Ishikawa (cell line): Measurements from ENCODE around the gene NIP7.

Experiments
- CEBPB ChIP-seq: IDR thresholded peaks from 2 replicates; pipeline ENCODE4 v1.6.1; 2012
- CREB1 ChIP-seq: IDR thresholded peaks from 2 replicates; pipeline ENCODE4 v1.6.1; 2012; ENCODE audit warnings: low read depth
- EGR1 ChIP-seq: IDR thresholded peaks from 2 replicates; pipeline ENCODE4 v1.6.1; 2012
- EP300 ChIP-seq: IDR thresholded peaks from 2 replicates; pipeline ENCODE4 v1.6.1; 2012; ENCODE audit warnings: borderline replicate concordance
- FOXM1 ChIP-seq: IDR thresholded peaks from 2 replicates; pipeline ENCODE4 v1.6.1; 2012; ENCODE audit warnings: low read depth, borderline replicate concordance
- NFIC ChIP-seq: IDR thresholded peaks from 2 replicates; pipeline ENCODE4 v1.6.1; 2012
- RAD21 ChIP-seq: IDR thresholded peaks from 2 replicates; pipeline ENCODE4 v1.6.1; 2012; ENCODE audit warnings: low read depth
- TAF1 ChIP-seq: IDR thresholded peaks from 2 replicates; pipeline ENCODE4 v1.6.1; 2012; ENCODE audit warnings: low read depth, mild to moderate bottlenecking
- TCF12 ChIP-seq: IDR thresholded peaks from 2 replicates; pipeline ENCODE4 v1.6.1; 2012; ENCODE audit warnings: low read depth
- TEAD4 ChIP-seq: IDR thresholded peaks from 2 replicates; pipeline ENCODE4 v1.6.1; 2012
- YY1 ChIP-seq: IDR thresholded peaks from 2 replicates; pipeline ENCODE4 v1.6.1; 2012; ENCODE audit warnings: low read depth
- ZBTB7A ChIP-seq: IDR thresholded peaks from 2 replicates; pipeline ENCODE4 v1.6.1; 2012; ENCODE audit warnings: low read depth
- TF ChIP-seq, protein P1 (sequence below): IDR thresholded peaks from 2 replicates; pipeline ENCODE4 v1.6.1; 2012; ENCODE audit warnings: low read depth, mild to moderate bottlenecking
- TF ChIP-seq, protein P2 (sequence below): IDR thresholded peaks from 2 replicates; pipeline ENCODE4 v1.6.1; 2012
- TF ChIP-seq, protein P3 (sequence below): IDR thresholded peaks from 2 replicates; pipeline ENCODE4 v1.6.1; 2012

NIP7 gene

DNA sequence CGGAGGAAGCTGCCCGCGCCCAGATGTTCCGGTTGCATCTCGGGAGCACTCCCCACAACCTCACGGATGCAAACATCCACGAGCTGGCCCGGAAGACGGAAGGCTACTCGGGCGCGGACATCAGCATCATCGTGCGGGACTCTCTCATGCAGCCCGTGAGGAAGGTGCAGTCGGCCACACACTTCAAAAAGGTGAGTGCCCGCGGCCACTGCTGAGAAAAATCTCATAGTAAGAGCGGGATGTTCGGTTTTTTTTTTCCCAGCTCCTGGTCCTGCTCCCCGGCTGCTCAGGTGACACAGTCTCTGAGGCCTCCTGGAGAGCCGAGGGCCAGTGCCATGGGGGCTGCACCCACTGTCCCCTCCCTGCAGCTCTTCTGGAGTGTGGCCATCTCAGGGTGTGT is 18.5 kb upstream of the NIP7 start:
- TF ChIP-seq TCF12 (no peak), RAD21 (no peak), TEAD4 (no peak), CEBPB (no peak), EGR1 (no peak), ZBTB7A (no peak), EP300 (no peak), NFIC (no peak)
- TF ChIP-seq, protein P1, sequence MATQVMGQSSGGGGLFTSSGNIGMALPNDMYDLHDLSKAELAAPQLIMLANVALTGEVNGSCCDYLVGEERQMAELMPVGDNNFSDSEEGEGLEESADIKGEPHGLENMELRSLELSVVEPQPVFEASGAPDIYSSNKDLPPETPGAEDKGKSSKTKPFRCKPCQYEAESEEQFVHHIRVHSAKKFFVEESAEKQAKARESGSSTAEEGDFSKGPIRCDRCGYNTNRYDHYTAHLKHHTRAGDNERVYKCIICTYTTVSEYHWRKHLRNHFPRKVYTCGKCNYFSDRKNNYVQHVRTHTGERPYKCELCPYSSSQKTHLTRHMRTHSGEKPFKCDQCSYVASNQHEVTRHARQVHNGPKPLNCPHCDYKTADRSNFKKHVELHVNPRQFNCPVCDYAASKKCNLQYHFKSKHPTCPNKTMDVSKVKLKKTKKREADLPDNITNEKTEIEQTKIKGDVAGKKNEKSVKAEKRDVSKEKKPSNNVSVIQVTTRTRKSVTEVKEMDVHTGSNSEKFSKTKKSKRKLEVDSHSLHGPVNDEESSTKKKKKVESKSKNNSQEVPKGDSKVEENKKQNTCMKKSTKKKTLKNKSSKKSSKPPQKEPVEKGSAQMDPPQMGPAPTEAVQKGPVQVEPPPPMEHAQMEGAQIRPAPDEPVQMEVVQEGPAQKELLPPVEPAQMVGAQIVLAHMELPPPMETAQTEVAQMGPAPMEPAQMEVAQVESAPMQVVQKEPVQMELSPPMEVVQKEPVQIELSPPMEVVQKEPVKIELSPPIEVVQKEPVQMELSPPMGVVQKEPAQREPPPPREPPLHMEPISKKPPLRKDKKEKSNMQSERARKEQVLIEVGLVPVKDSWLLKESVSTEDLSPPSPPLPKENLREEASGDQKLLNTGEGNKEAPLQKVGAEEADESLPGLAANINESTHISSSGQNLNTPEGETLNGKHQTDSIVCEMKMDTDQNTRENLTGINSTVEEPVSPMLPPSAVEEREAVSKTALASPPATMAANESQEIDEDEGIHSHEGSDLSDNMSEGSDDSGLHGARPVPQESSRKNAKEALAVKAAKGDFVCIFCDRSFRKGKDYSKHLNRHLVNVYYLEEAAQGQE = no peak

DNA sequence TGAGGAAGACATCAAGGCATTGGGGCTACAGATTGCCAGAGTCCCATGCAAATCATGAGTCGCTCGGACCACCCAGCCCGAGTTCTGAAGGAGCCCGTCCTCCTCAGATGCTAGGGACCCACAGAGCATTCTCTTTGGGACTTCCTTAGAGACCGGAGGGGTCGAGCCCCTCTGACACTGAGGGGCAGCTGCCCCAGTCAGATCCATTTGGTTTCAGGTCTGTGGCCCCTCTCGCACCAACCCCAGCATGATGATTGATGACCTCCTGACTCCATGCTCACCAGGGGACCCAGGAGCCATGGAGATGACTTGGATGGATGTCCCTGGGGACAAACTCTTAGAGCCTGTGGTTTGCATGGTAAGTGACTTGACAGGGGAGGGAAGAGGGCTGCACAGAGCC is 17.2 kb upstream of the NIP7 start:
- no peak for TF ChIP-seq YY1
- no peak for TF ChIP-seq TAF1
- TF ChIP-seq RAD21 = no peak
- TF ChIP-seq, protein P2, sequence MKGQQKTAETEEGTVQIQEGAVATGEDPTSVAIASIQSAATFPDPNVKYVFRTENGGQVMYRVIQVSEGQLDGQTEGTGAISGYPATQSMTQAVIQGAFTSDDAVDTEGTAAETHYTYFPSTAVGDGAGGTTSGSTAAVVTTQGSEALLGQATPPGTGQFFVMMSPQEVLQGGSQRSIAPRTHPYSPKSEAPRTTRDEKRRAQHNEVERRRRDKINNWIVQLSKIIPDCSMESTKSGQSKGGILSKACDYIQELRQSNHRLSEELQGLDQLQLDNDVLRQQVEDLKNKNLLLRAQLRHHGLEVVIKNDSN = no peak
- no peak for TF ChIP-seq CREB1
- TF ChIP-seq CEBPB = no peak
- no peak for TF ChIP-seq NFIC
- no peak for TF ChIP-seq EP300
- no peak for TF ChIP-seq ZBTB7A
- no peak for TF ChIP-seq TEAD4
- TF ChIP-seq TCF12 = no peak
- TF ChIP-seq, protein P3, sequence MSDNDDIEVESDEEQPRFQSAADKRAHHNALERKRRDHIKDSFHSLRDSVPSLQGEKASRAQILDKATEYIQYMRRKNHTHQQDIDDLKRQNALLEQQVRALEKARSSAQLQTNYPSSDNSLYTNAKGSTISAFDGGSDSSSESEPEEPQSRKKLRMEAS = no peak
- no peak for TF ChIP-seq FOXM1
- no peak for TF ChIP-seq EGR1
- TF ChIP-seq, protein P1 = no peak

DNA sequence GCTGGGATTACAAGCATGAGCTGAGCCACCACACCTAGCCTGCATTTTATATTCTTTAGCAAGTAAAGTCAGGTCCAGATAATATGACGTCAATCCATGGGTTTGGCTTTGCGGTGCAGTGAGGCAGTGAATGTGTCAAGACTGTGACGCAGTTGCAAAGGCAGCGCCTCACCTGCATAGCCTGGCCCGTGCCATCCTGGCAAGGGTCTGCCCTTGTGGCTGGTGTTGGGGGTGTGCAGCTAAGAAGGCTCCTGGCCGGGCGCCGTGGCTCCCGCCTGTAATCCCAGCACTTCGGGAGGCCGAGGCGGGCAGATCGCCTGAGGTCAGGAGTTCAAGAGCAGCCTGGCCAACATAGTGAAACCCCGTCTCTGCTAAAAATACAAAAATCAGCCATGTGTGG is 16.2 kb upstream of the NIP7 start:
- TF ChIP-seq, protein P2 = no peak
- TF ChIP-seq TAF1 (no peak), ZBTB7A (no peak), TEAD4 (no peak)

DNA sequence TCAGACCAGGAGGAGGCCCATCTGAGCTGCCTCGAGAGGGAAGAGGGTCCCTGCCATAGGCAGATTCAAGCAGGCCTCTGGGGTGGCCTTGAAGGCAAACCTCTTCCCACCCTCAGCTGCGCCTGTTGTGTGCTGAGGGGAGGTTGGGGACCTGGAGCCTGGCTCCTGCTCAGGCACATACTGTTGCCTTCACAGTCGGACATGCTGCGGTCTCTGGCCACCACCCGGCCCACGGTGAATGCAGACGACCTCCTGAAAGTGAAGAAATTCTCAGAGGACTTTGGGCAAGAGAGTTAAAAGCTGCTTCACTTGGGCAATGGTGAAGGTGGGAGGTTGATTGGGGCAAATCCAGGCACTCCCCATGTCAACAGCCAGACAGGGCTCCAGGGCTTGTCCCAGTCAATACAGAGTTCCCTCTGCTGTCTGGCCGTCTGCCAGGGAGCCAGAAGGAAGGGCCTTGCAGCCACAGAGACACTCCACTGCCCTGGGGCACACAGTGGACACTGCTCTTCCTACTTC is 15.5 kb upstream of the NIP7 start:
- TF ChIP-seq CREB1 (no peak), RAD21 (no peak), TAF1 (no peak), CEBPB (no peak), FOXM1 (no peak), EGR1 (no peak), EP300 (no peak), ZBTB7A (no peak), NFIC (no peak)

DNA sequence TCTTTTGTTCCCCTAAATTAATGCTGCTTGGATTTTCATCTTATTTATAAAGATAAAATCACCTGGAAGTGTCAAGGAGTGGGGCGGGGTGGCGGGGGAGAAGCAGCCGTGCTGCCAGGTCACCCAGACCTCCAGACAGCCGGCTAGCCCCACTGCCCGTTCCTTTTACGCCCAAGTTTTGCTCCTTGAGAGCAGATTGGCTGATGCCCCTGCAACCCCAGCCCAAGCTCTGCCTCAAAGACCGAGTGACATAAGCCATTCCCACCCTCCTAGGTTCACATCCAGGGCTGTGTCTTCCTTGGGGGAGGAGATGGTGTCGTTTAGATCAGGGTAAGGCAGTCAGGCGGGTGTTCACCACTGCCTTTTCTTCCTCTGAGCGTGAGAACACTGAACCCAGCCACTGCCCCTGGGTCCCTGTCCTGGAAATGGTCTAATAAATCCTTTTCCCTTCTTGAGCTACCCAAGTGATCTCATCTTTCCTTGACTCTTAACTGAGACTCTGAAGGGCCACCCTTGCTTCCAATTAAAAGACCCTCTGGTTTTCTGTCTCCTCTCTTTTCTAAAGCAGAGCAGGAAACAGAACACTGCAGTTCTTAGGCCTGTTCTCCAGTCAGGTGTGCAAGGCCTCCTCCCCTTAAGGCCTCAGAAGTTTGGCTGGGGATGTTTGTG is 14.9 kb upstream of the NIP7 start:
- TF ChIP-seq NFIC (no peak), ZBTB7A (no peak), TEAD4 (no peak), YY1 (no peak), CEBPB (no peak), TAF1 (no peak), CREB1 (no peak)
- TF ChIP-seq, protein P2 = no peak
- TF ChIP-seq, protein P1 = no peak
